Testis (tissue), 2 donors: Measurements from ENCODE around the gene TBC1D22A.

Experiments used
- CTCF ChIP-seq, 3 experiments: fragments of 450-650 bp in 2 of 3; fragments of 200-600 bp in 1 of 3; sonication (generic) in 1 of 3; IDR thresholded peaks; one replicate each; pipeline ENCODE4 v1.5.1; 2016 to 2019; ENCODE audit warnings: antibody characterized with exemption in 3 of 3, mild to moderate bottlenecking in 2 of 3, moderate library complexity in 1 of 3
- POLR2A ChIP-seq: fragments of 450-650 bp; IDR thresholded peaks from one replicate; pipeline ENCODE4 v1.6.1; 2017; ENCODE audit warnings: antibody characterized with exemption, mild to moderate bottlenecking, moderate library complexity

DNA sequence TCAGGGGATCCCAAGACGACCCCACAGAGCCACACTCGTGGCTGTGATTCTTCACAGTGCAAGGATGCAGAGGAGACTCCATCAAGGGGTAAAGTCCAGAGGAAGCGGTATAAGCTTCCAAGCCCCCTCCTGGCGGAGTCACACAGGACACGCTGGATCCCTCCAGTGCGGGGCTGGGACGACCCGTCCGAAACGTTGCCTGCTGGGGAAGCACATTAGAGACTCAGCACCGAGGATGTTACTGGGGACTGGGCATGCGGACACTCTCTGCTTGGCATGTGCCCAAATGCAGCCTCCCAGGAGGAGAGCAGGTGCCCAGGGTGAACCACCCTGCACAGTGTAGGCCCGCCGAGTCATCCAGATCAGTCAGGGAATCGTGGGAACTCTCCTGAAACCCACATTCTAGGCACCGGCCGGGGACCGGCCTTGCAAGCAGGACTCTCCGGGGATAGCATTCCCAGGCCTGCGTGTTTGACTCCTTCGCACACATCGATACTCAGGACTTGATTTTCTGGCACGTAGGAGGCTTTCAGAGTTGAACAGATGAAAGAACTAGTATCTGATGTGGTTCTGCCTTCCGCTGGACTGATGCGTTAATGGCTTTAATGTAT is 229.8 kb downstream of the TBC1D22A start:
- TF ChIP-seq CTCF (IDR thresholded peaks at IDR 0.05) (no peak), POLR2A (no peak)
